Hepatocyte (in vitro differentiated cells): Measurements from ENCODE around the gene SSU72. TPM values are rescaled to one million over a fixed set of nuclear protein-coding genes. Genes with fewer than 3 reads are reported as not detected.

ENCODE experiments used
- DNase-seq: peaks from one replicate; pipeline ENCODE4 v3.0.0-alpha.2; 2016; ENCODE audit warnings: low spot score
- H2AFZ ChIP-seq: fragments of 200-600 bp; sonication (generic); 2 replicates; pipeline ENCODE4 v1.6.0; 2016; ENCODE audit warnings: antibody characterized with exemption, mild to moderate bottlenecking
- H3K27ac ChIP-seq: fragments of 200-600 bp; sonication (generic); 2 replicates; pipeline ENCODE4 v1.5.1; 2016; ENCODE audit warnings: mild to moderate bottlenecking
- H3K27me3 ChIP-seq: fragments of 200-600 bp; sonication (generic); 2 replicates; pipeline ENCODE4 v1.6.1; 2016
- H3K36me3 ChIP-seq: fragments of 200-600 bp; sonication (generic); replicated peaks from 2 replicates; pipeline ENCODE4 v1.5.1; 2016; ENCODE audit warnings: low read depth; ENCODE audit not compliant: insufficient read depth
- H3K4me1 ChIP-seq: fragments of 200-600 bp; sonication (generic); 2 replicates; pipeline ENCODE4 v1.5.1; 2016; ENCODE audit warnings: mild to moderate bottlenecking, moderate library complexity; ENCODE audit not compliant: insufficient read depth
- H3K4me2 ChIP-seq: fragments of 200-600 bp; sonication (generic); 2 replicates; pipeline ENCODE4 v1.6.0; 2016
- H3K4me3 ChIP-seq: fragments of 200-600 bp; sonication (generic); 2 replicates; pipeline ENCODE4 v1.5.1; 2016; ENCODE audit warnings: mild to moderate bottlenecking
- H3K79me2 ChIP-seq: fragments of 200-600 bp; sonication (generic); 2 replicates; pipeline ENCODE4 v1.6.0; 2017; ENCODE audit warnings: mild to moderate bottlenecking
- H3K9me2 ChIP-seq: fragments of 200-600 bp; sonication (generic); replicated peaks from 2 replicates; pipeline ENCODE4 v1.6.0; 2017; ENCODE audit warnings: mild to moderate bottlenecking; ENCODE audit not compliant: insufficient read depth
- H3K9me3 ChIP-seq: fragments of 200-600 bp; sonication (generic); 2 replicates; pipeline ENCODE4 v1.5.1; 2016; ENCODE audit warnings: low read depth, mild to moderate bottlenecking
- H4K20me1 ChIP-seq: fragments of 200-600 bp; sonication (generic); 2 replicates; pipeline ENCODE4 v1.6.0; 2016; ENCODE audit warnings: mild to moderate bottlenecking; ENCODE audit not compliant: insufficient read depth, poor library complexity, severe bottlenecking
- EZH2 ChIP-seq: fragments of 200-600 bp; sonication (generic); IDR thresholded peaks from 2 replicates; pipeline ENCODE4 v1.6.1; 2016; ENCODE audit warnings: antibody characterized with exemption, mild to moderate bottlenecking, borderline replicate concordance
- EZH2phosphoT487 ChIP-seq: fragments of 200-600 bp; sonication (generic); IDR thresholded peaks from one replicate; pipeline ENCODE4 v1.6.1; 2018; ENCODE audit warnings: antibody characterized with exemption, mild to moderate bottlenecking, low read depth, moderate library complexity; ENCODE audit not compliant: unreplicated experiment, severe bottlenecking
- WGBS: methylation state at CpG from one replicate; pipeline ENCODE4 v1.1.6; 2016; ENCODE audit warnings: low lambda C conversion rate; ENCODE audit errors: missing lambda C conversion rate; 5-methylcytosine and 5-hydroxymethylcytosine counted together
- polyA plus RNA-seq: library from polyadenylated mRNA; unstranded; fragments of >200 nt; fragmentation: Nextera tagmentation; extraction: Ambion mirVana; gene quantifications from 2 replicates; pipeline ENCODE4 v1.2.1, GENCODE V29; 2016
- total RNA-seq: library from RNA; depleted of rRNA; stranded (reverse); fragments of >200 nt; gene quantifications from 2 replicates; pipeline ENCODE4 v1.2.3, GENCODE V29; 2014
- TF ChIP-seq, protein P1 (sequence below): fragments of 200-600 bp; sonication (generic); IDR thresholded peaks from 2 replicates; pipeline ENCODE4 v1.5.1; 2016; ENCODE audit warnings: antibody characterized with exemption, mild to moderate bottlenecking; ENCODE audit not compliant: poor library complexity

The SSU72 gene
- total and polyA plus RNA-seq, 2 experiments from 2014 or later = 75.7 to 203 TPM

GRCh38 chr1:1547476-1547875 lies 27.2 kb downstream of the SSU72 start:
- Histone ChIP-seq H3K4me2 (no peak overlapping the region), H3K36me3 (no peaks in the 10 kb centered on the region), H3K4me1 (peaks cover 8% of the 10 kb centered on the region), H2AFZ (no peak overlapping the region), H3K4me3 (no peak overlapping the region), H3K27me3 (no peaks in the 10 kb centered on the region), H4K20me1 (peaks cover 12% of the 10 kb centered on the region), H3K9me3 (no peaks in the 10 kb centered on the region), H3K27ac (no peak overlapping the region), H3K9me2 (no peaks in the 10 kb centered on the region), H3K79me2 (peaks cover 21% of the 10 kb centered on the region)
- 93% methylated on average over 19 of the region's 19 CpGs for WGBS
- TF ChIP-seq EZH2 (no peak), EZH2phosphoT487 (no peak)
- TF ChIP-seq, protein P1, sequence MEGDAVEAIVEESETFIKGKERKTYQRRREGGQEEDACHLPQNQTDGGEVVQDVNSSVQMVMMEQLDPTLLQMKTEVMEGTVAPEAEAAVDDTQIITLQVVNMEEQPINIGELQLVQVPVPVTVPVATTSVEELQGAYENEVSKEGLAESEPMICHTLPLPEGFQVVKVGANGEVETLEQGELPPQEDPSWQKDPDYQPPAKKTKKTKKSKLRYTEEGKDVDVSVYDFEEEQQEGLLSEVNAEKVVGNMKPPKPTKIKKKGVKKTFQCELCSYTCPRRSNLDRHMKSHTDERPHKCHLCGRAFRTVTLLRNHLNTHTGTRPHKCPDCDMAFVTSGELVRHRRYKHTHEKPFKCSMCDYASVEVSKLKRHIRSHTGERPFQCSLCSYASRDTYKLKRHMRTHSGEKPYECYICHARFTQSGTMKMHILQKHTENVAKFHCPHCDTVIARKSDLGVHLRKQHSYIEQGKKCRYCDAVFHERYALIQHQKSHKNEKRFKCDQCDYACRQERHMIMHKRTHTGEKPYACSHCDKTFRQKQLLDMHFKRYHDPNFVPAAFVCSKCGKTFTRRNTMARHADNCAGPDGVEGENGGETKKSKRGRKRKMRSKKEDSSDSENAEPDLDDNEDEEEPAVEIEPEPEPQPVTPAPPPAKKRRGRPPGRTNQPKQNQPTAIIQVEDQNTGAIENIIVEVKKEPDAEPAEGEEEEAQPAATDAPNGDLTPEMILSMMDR = no peak
- DNase-seq = no peak

DNA sequence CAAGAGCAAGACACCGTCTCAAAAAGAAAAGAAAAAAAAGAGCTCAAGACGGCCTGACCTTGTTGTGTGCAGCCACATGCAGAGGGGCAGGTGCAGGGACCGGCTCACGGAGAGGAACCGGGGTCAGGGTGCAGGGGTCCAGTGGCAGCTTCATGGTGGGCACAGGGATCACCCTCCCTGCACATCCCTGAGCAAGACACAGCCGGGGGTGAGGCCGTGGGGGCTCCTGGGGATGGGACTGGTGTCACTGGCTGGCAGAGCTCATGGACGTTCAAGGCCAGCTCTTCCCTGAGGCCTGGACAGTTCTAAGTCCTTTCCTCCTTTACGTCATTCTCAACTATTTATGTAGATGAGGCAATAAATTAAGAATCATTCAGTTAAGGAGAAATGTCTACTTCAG lies 27.7 kb downstream of the SSU72 start:
- Histone ChIP-seq H3K4me3 (no peak overlapping the region), H3K27me3 (no peaks in the 10 kb centered on the region), H3K9me2 (no peaks in the 10 kb centered on the region), H3K79me2 (peaks cover 18% of the 10 kb centered on the region), H3K27ac (no peak overlapping the region), H4K20me1 (peaks cover 9% of the 10 kb centered on the region), H3K4me1 (peaks cover 8% of the 10 kb centered on the region), H3K9me3 (no peaks in the 10 kb centered on the region), H3K4me2 (no peak overlapping the region), H3K36me3 (no peaks in the 10 kb centered on the region), H2AFZ (no peak overlapping the region)
- no peak for DNase-seq
- WGBS = 97% methylated on average over 9 of the region's 9 CpGs
- no peak for TF ChIP-seq EZH2
- TF ChIP-seq EZH2phosphoT487 = no peak
- TF ChIP-seq, protein P1 = no peak

DNA sequence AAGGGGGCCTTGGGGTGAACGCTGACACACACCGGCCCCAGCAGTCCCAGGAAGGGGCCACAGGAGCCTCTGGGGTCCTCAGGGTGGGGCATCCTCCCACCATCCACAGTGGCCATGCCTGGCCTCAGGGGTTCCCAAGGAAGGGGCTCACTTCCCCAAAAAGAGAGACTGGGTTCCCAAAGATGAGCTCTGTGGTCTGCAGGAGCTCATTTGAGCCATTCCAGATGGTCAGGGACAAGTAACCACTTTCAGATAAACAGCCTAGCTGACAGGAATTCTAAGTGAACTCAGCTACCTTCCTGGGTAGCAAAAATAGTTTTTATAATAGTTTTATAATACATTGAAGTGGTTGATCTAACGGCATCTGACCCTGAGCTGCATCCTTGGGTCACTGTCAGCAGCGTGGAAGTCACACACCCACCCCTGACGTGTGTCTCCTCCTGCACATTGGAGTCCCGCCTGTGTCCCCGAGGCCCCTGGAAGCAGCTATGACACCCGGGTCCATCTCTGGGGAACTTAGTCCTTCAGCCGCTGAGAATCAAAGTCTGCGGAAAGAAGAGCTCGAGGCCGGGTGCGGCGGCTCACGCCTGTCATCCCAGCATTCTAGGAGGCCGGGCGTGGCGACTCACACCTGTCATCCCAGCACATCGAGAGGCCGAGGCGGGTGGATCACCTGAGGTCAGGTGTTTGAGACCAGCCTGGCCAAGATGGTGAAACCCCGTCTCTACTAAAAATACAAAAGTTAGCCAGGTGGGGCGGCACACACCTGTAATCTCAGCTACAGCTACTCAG lies 28.5 kb downstream of the SSU72 start:
- Histone ChIP-seq H2AFZ (no peak overlapping the region), H3K27ac (no peak overlapping the region), H3K79me2 (peaks cover 9% of the 10 kb centered on the region), H4K20me1 (peaks cover 8% of the 10 kb centered on the region), H3K4me3 (no peak overlapping the region), H3K4me1 (peaks cover 8% of the 10 kb centered on the region), H3K9me3 (no peaks in the 10 kb centered on the region), H3K36me3 (no peaks in the 10 kb centered on the region), H3K27me3 (no peaks in the 10 kb centered on the region), H3K4me2 (no peak overlapping the region), H3K9me2 (no peaks in the 10 kb centered on the region)
- 95% methylated on average over 21 of the region's 23 CpGs for WGBS
- TF ChIP-seq, protein P1 = no peak
- TF ChIP-seq EZH2 (no peak), EZH2phosphoT487 (no peak)
- DNase-seq = no peak
